K562 (cell line): ENCODE data around the gene TNIK.

Experiments used
- CEBPB ChIP-seq: fragments of 450-650 bp; IDR thresholded peaks from 2 replicates; pipeline ENCODE4 v1.6.1; 2016; ENCODE audit warnings: missing genetic modification characterization, missing compliant biosample characterization
- CHD2 ChIP-seq: IDR thresholded peaks from 2 replicates; pipeline ENCODE4 v1.6.1; 2011; ENCODE audit warnings: low read depth, low read length
- CTCF ChIP-seq, 3 experiments: IDR thresholded peaks in 2 of 3; conservative IDR thresholded peaks in 1 of 3; 2 replicates each; pipeline ENCODE4 v1.5.1; 2011 to 2012; ENCODE audit warnings: low read length in 3 of 3, mild to moderate bottlenecking in 3 of 3, control low read depth in 2 of 3, improper control_type of control experiment in 1 of 3, inconsistent platforms in 1 of 3, low read depth in 1 of 3, mixed read lengths in 1 of 3, moderate library complexity in 1 of 3; ENCODE audit not compliant: insufficient read depth in 2 of 3
- MCM2 ChIP-seq: fragments of 450-650 bp; IDR thresholded peaks from 2 replicates; pipeline ENCODE4 v1.6.1; 2017; ENCODE audit warnings: low read depth, mild to moderate bottlenecking
- NFE2 ChIP-seq: IDR thresholded peaks from 2 replicates; pipeline ENCODE4 v1.6.1; 2014; ENCODE audit warnings: antibody characterized with exemption, low read depth
- NFIC ChIP-seq: fragments of 450-650 bp; IDR thresholded peaks from 2 replicates; pipeline ENCODE4 v1.6.1; 2017; ENCODE audit warnings: mild to moderate bottlenecking, inconsistent platforms
- NFYB ChIP-seq: IDR thresholded peaks from 2 replicates; pipeline ENCODE4 v1.6.1; 2011; ENCODE audit warnings: mild to moderate bottlenecking, moderate library complexity; ENCODE audit not compliant: insufficient read length; ENCODE audit errors: extremely low read depth
- NR2C2 ChIP-seq, 2 experiments: fragments of 200-800 bp in 1 of 2; sonication (Bioruptor generic) in 1 of 2; sonication (generic) in 1 of 2; formaldehyde crosslinking in 1 of 2; IDR thresholded peaks; 2 replicates each; pipeline versions ENCODE4 v1.6.1 to v1.8.0; 2016 to 2022; ENCODE audit warnings: mild to moderate bottlenecking in 1 of 2, missing compliant biosample characterization in 1 of 2, missing genetic modification characterization in 1 of 2, missing genetic modification reagents in 1 of 2
- POLR2AphosphoS5 ChIP-seq: IDR thresholded peaks from 2 replicates; pipeline ENCODE4 v1.6.1; 2011; ENCODE audit warnings: mild to moderate bottlenecking, low read depth, low read length, moderate library complexity; ENCODE audit not compliant: control insufficient read depth, insufficient read depth
- ZC3H11A ChIP-seq: IDR thresholded peaks from 2 replicates; pipeline ENCODE4 v1.6.1; 2012; ENCODE audit warnings: low read depth, low read length, improper control_type of control experiment
- TF ChIP-seq, protein P1 (sequence below): fragments of 250-450 bp; sonication (Bioruptor Pico); IDR thresholded peaks from 2 replicates; pipeline ENCODE4 v1.5.0; 2021; ENCODE audit warnings: mild to moderate bottlenecking, moderate library complexity
- TF ChIP-seq, protein P2 (sequence below): fragments of 250-450 bp; sonication (Bioruptor Pico); IDR thresholded peaks from 2 replicates; pipeline ENCODE4 v1.5.0; 2020; ENCODE audit warnings: mild to moderate bottlenecking
- TF ChIP-seq, protein P3 (sequence below): IDR thresholded peaks from 2 replicates; pipeline ENCODE4 v1.6.1; 2011; ENCODE audit warnings: borderline replicate concordance, low read depth, mild to moderate bottlenecking, moderate library complexity, low read length; ENCODE audit not compliant: insufficient read depth, poor library complexity, severe bottlenecking

GRCh38 chr3:171480526-171480925 lies 20.3 kb upstream of the TNIK start:
- TF ChIP-seq NFIC (no peak), CEBPB (no peak), CTCF (IDR thresholded peaks at IDR 0.05 in 2 of 3, conservative IDR thresholded peaks at IDR 0.05 in 1 of 3; ENCODE audit: insufficient read depth in 2 of 3, low read depth in 1 of 3, low read length in 3 of 3) (no peak), NFYB (no peak), POLR2AphosphoS5 (no peak), NFE2 (no peak), NR2C2 (CRISPR knock-in tag; IDR thresholded peaks at IDR 0.05) (no peak), NR2C2 (tag; IDR thresholded peaks at IDR 0.05) (no peak), MCM2 (no peak), CHD2 (no peak), ZC3H11A (no peak)
- TF ChIP-seq, protein P1, sequence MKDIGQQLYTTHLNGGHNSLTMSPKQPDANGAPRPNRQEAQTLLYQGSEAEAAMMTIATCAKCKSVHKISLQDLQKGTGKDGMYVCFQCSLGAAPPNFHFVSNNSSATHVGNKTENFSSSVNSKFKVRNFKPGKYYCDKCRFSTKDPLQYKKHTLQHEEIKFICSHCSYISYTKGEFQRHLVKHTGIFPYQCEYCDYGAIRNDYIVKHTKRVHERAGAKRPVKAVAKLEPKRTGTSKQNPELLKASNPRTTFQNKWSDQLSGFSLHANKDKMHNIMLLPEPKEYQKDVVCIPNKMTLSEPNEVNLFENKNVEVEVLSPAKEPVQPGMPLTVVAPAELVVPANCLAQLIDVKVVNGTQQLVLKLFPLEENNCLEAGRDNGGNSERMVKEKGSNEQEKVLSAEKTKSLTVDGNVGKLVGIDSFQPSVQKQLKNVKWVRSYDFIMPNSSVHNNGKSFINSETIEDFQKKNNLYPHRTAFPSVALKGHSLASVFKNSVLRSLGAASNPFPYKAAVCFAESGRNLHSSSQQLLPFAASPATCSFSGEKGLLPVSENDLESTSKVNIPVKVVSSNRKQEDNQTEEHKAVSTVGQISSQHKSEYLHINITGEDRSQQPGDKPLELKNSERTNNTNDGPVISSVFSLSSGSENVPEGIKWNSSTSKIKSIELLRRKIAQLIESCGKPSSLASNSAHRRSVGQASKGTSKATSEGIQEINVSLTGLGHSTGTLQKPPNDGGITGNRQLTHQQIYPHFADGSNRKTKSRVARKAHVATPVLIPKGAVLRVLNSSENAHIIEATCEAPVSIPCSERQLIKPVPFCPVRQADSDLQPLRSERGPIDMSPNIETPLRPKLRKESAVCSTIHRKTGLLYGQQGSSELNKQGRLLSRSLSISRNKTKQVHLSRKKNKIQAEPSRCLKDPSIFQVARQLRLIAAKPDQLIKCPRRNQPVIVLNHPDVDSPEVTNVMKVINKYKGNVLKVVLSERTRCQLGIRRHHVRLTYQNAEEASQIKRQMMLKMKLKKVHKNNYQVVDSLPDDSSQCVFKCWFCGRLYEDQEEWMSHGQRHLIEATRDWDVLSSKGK = no peak
- TF ChIP-seq, protein P2, sequence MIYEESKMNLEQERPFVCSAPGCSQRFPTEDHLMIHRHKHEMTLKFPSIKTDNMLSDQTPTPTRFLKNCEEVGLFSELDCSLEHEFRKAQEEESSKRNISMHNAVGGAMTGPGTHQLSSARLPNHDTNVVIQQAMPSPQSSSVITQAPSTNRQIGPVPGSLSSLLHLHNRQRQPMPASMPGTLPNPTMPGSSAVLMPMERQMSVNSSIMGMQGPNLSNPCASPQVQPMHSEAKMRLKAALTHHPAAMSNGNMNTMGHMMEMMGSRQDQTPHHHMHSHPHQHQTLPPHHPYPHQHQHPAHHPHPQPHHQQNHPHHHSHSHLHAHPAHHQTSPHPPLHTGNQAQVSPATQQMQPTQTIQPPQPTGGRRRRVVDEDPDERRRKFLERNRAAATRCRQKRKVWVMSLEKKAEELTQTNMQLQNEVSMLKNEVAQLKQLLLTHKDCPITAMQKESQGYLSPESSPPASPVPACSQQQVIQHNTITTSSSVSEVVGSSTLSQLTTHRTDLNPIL (CRISPR knock-in tag) = no peak
- TF ChIP-seq, protein P3, sequence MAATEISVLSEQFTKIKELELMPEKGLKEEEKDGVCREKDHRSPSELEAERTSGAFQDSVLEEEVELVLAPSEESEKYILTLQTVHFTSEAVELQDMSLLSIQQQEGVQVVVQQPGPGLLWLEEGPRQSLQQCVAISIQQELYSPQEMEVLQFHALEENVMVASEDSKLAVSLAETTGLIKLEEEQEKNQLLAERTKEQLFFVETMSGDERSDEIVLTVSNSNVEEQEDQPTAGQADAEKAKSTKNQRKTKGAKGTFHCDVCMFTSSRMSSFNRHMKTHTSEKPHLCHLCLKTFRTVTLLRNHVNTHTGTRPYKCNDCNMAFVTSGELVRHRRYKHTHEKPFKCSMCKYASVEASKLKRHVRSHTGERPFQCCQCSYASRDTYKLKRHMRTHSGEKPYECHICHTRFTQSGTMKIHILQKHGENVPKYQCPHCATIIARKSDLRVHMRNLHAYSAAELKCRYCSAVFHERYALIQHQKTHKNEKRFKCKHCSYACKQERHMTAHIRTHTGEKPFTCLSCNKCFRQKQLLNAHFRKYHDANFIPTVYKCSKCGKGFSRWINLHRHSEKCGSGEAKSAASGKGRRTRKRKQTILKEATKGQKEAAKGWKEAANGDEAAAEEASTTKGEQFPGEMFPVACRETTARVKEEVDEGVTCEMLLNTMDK = no peak
